NCI-H187 (cell line): ENCODE results near the gene TGFBR3.
"Not testable (repeated sequence)": the region's sequence is repeated elsewhere in the genome, so short reads cannot be mapped to it uniquely, and the experiment has no call there.

Experiments
- DNase-seq, 2 experiments: peaks; one replicate each; lab custom pipeline; 2025; lab: John Stamatoyannopoulos, UW

TGFBR3 gene

GRCh38 chr1:91682882-91683597 is 202.9 kb downstream of the TGFBR3 start:
- DNase-seq = no peak

- no peak for DNase-seq
Observed at GRCh38 chr1:91680556-91681155, 205.3 kb downstream of the TGFBR3 start.

GRCh38 chr1:91679446-91679845 is 206.5 kb downstream of the TGFBR3 start:
- no peak for DNase-seq

- no peak for DNase-seq
Observed at GRCh38 chr1:91676030-91676429, 209.9 kb downstream of the TGFBR3 start.

GRCh38 chr1:91674107-91674506 is 211.8 kb downstream of the TGFBR3 start:
- DNase-seq = no peak

- no peak for DNase-seq
Observed at GRCh38 chr1:91673613-91674012, 212.3 kb downstream of the TGFBR3 start.

GRCh38 chr1:91672601-91673161 is 213.3 kb downstream of the TGFBR3 start:
- no peak for DNase-seq

- no peak for DNase-seq
Observed at GRCh38 chr1:91670781-91671180, 215.2 kb downstream of the TGFBR3 start.

- no peak for DNase-seq
Observed at GRCh38 chr1:91669584-91670350, 216.2 kb downstream of the TGFBR3 start.

GRCh38 chr1:91666651-91667050 is 219.3 kb downstream of the TGFBR3 start:
- DNase-seq = not testable (repeated sequence)

- DNase-seq = no peak
Observed at GRCh38 chr1:91661121-91661520, 224.8 kb downstream of the TGFBR3 start.

GRCh38 chr1:91660708-91661107 is 225.2 kb downstream of the TGFBR3 start:
- no peak for DNase-seq

- DNase-seq = no peak
Observed at GRCh38 chr1:91655912-91656449, 230.0 kb downstream of the TGFBR3 start.

- no peak for DNase-seq
Observed at GRCh38 chr1:91653183-91653582, 232.8 kb downstream of the TGFBR3 start.

- no peak for DNase-seq
Observed at GRCh38 chr1:91651661-91652071, 234.3 kb downstream of the TGFBR3 start.

GRCh38 chr1:91651243-91651642 is 234.7 kb downstream of the TGFBR3 start:
- DNase-seq = no peak

- no peak for DNase-seq
Observed at GRCh38 chr1:91650764-91651163, 235.2 kb downstream of the TGFBR3 start.

GRCh38 chr1:91647061-91647460 is 238.9 kb downstream of the TGFBR3 start:
- no peak for DNase-seq

GRCh38 chr1:91645031-91645430 is 240.9 kb downstream of the TGFBR3 start:
- DNase-seq = no peak

GRCh38 chr1:91643431-91643830 is 242.5 kb downstream of the TGFBR3 start:
- no peak for DNase-seq

GRCh38 chr1:91640877-91641526 is 244.9 kb downstream of the TGFBR3 start:
- no peak for DNase-seq

- DNase-seq = no peak
Observed at GRCh38 chr1:91637539-91637994, 248.4 kb downstream of the TGFBR3 start.
